ENCODE measurements around the gene APOA5.

DNA sequence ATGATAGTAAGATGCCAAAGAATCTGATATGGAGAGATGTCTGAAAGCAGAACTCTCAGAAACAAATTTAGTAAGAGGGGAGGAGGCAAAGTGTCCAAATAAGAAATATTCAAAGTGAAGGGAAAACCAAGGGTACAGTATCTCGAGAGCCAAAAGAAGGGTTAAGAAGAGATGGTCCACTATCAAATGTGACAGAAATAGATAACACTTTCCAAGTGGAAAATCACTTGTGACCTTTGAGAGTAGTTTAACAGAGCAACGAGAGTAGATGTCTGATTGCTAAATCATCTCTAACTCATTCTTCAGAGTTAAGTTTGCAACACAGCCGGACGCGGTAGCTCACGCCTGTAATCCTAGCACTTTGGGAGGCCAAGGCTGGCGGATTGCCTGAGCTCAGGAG is 14.6 kb downstream of the APOA5 start:
- TF ChIP-seq, protein P1, sequence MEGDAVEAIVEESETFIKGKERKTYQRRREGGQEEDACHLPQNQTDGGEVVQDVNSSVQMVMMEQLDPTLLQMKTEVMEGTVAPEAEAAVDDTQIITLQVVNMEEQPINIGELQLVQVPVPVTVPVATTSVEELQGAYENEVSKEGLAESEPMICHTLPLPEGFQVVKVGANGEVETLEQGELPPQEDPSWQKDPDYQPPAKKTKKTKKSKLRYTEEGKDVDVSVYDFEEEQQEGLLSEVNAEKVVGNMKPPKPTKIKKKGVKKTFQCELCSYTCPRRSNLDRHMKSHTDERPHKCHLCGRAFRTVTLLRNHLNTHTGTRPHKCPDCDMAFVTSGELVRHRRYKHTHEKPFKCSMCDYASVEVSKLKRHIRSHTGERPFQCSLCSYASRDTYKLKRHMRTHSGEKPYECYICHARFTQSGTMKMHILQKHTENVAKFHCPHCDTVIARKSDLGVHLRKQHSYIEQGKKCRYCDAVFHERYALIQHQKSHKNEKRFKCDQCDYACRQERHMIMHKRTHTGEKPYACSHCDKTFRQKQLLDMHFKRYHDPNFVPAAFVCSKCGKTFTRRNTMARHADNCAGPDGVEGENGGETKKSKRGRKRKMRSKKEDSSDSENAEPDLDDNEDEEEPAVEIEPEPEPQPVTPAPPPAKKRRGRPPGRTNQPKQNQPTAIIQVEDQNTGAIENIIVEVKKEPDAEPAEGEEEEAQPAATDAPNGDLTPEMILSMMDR (IDR thresholded peaks at IDR 0.05): no peak
- no peak for TF ChIP-seq FOXK1 (CRISPR knock-in tag; IDR thresholded peaks at IDR 0.05)
- TF ChIP-seq, protein P2, sequence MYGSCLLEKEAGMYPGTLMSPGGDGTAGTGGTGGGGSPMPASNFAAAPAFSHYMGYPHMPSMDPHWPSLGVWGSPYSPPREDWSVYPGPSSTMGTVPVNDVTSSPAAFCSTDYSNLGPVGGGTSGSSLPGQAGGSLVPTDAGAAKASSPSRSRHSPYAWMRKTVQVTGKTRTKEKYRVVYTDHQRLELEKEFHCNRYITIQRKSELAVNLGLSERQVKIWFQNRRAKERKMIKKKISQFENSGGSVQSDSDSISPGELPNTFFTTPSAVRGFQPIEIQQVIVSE (CRISPR knock-in tag; IDR thresholded peaks at IDR 0.05; ENCODE audit: borderline replicate concordance): no peak
- TF ChIP-seq, protein P3, sequence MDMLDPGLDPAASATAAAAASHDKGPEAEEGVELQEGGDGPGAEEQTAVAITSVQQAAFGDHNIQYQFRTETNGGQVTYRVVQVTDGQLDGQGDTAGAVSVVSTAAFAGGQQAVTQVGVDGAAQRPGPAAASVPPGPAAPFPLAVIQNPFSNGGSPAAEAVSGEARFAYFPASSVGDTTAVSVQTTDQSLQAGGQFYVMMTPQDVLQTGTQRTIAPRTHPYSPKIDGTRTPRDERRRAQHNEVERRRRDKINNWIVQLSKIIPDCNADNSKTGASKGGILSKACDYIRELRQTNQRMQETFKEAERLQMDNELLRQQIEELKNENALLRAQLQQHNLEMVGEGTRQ (CRISPR knock-in tag; IDR thresholded peaks at IDR 0.05): no peak
- TF ChIP-seq CREB1 (CRISPR knock-in tag; IDR thresholded peaks at IDR 0.05): no peak
- TF ChIP-seq, protein P4, sequence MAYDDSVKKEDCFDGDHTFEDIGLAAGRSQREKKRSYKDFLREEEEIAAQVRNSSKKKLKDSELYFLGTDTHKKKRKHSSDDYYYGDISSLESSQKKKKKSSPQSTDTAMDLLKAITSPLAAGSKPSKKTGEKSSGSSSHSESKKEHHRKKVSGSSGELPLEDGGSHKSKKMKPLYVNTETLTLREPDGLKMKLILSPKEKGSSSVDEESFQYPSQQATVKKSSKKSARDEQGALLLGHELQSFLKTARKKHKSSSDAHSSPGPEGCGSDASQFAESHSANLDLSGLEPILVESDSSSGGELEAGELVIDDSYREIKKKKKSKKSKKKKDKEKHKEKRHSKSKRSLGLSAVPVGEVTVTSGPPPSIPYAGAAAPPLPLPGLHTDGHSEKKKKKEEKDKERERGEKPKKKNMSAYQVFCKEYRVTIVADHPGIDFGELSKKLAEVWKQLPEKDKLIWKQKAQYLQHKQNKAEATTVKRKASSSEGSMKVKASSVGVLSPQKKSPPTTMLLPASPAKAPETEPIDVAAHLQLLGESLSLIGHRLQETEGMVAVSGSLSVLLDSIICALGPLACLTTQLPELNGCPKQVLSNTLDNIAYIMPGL (CRISPR knock-in tag; IDR thresholded peaks at IDR 0.05): no peak
- no peak for TF ChIP-seq NFYB (CRISPR knock-in tag; conservative IDR thresholded peaks at IDR 0.05; ENCODE audit: low read depth)
- TF ChIP-seq, protein P5, sequence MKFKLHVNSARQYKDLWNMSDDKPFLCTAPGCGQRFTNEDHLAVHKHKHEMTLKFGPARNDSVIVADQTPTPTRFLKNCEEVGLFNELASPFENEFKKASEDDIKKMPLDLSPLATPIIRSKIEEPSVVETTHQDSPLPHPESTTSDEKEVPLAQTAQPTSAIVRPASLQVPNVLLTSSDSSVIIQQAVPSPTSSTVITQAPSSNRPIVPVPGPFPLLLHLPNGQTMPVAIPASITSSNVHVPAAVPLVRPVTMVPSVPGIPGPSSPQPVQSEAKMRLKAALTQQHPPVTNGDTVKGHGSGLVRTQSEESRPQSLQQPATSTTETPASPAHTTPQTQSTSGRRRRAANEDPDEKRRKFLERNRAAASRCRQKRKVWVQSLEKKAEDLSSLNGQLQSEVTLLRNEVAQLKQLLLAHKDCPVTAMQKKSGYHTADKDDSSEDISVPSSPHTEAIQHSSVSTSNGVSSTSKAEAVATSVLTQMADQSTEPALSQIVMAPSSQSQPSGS (CRISPR knock-in tag; IDR thresholded peaks at IDR 0.05; ENCODE audit: borderline replicate concordance, low read depth): no peak
- TF ChIP-seq IRF2 (CRISPR knock-in tag; IDR thresholded peaks at IDR 0.05; ENCODE audit: borderline replicate concordance, low read depth): no peak
- no peak for TF ChIP-seq JAZF1 (CRISPR knock-in tag; IDR thresholded peaks at IDR 0.05)
- TF ChIP-seq, protein P6, sequence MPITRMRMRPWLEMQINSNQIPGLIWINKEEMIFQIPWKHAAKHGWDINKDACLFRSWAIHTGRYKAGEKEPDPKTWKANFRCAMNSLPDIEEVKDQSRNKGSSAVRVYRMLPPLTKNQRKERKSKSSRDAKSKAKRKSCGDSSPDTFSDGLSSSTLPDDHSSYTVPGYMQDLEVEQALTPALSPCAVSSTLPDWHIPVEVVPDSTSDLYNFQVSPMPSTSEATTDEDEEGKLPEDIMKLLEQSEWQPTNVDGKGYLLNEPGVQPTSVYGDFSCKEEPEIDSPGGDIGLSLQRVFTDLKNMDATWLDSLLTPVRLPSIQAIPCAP (CRISPR knock-in tag; IDR thresholded peaks at IDR 0.05): no peak
- no peak for TF ChIP-seq FOXP1 (CRISPR knock-in tag; IDR thresholded peaks at IDR 0.05; ENCODE audit: borderline replicate concordance)

Measured in WTC11 (cell line).